PFSK-1 (cell line): ENCODE data around the gene DACH1.

Experiments
- REST ChIP-seq, 2 experiments: IDR thresholded peaks; 2 replicates each; pipeline versions ENCODE4 v1.6.1 to v1.8.0; 2011 to 2012; ENCODE audit warnings: low read depth in 2 of 2, low read length in 2 of 2, control low read depth in 1 of 2, inconsistent platforms in 1 of 2, mild to moderate bottlenecking in 1 of 2, moderate library complexity in 1 of 2; ENCODE audit not compliant: insufficient read depth in 1 of 2
- TAF1 ChIP-seq: IDR thresholded peaks from 2 replicates; pipeline ENCODE4 v1.6.1; 2012; ENCODE audit warnings: low read length, control low read depth, borderline replicate concordance; ENCODE audit not compliant: insufficient read depth

- TF ChIP-seq TAF1 = no peak
- no peak for TF ChIP-seq REST (IDR thresholded peaks at IDR 0.05; ENCODE audit: insufficient read depth in 1 of 2, low read depth in 2 of 2, low read length in 2 of 2)
Measured at GRCh38 chr13:71787414-71787813, 79.6 kb downstream of the DACH1 start.
